Colonic mucosa (tissue), 4 donors: ENCODE results near the gene LRP1B. TPM values are rescaled to one million over a fixed set of nuclear protein-coding genes. Genes with fewer than 3 reads are reported as not detected.

Source experiments
- DNase-seq: peaks from one replicate; pipeline ENCODE4 v3.0.0-alpha.2; 2020
- H3K27ac ChIP-seq: fragments of 200-600 bp; one replicate; pipeline ENCODE4 v1.8.0; 2021
- H3K27me3 ChIP-seq: fragments of 200-600 bp; one replicate; pipeline ENCODE4 v1.8.0; 2021
- H3K36me3 ChIP-seq: fragments of 200-600 bp; one replicate; pipeline ENCODE4 v1.8.0; 2021
- H3K4me1 ChIP-seq: fragments of 200-600 bp; one replicate; pipeline ENCODE4 v1.8.0; 2021; ENCODE audit warnings: mild to moderate bottlenecking
- H3K4me3 ChIP-seq: fragments of 200-600 bp; one replicate; pipeline ENCODE4 v1.8.0; 2021
- H3K9ac ChIP-seq, 2 donors: one replicate each; pipeline ENCODE4 v1.7.0; 2013; ENCODE audit warnings: control low read depth in 2 of 2, low read depth in 2 of 2, low read length in 2 of 2
- H3K9me3 ChIP-seq: fragments of 200-600 bp; one replicate; pipeline ENCODE4 v1.8.0; 2021
- CTCF ChIP-seq: fragments of 200-600 bp; IDR thresholded peaks from one replicate; pipeline ENCODE4 v1.8.0; 2022; ENCODE audit warnings: antibody characterized with exemption, mild to moderate bottlenecking
- intact Hi-C: fragments of 100-400 bp; cut with DNase I; formaldehyde crosslinking; loops from one replicate; pipeline ENCODE4 v1.14.1; 2022
- total RNA-seq, 2 donors: library from RNA; stranded (reverse); fragmentation: NEBNext Ultra II Directional in 1 of 2; extraction: Animal tissue kit (Norgen Biotek cat#: 25700) in 1 of 2; gene quantifications; one replicate each; pipeline ENCODE4 v1.2.1, GENCODE V29; 2021
- donor health status: healthy.
- donor health status: DM: no; HTN: no; CAD: no.
- donor health status: DM: no; HTN: no; CAD: no.

LRP1B gene
- total RNA-seq, 2 donors from 2014 or later: 0.10 to 0.19 TPM

GRCh38 chr2:141930803-141931202 lies 200.0 kb downstream of the LRP1B start:
- no peak for DNase-seq
- no peaks in the 10 kb centered on the region for H3K4me1 ChIP-seq
- H3K9me3 ChIP-seq: no peaks in the 10 kb centered on the region
- no peaks in the 10 kb centered on the region for H3K36me3 ChIP-seq
- no peak overlapping the region for H3K9ac ChIP-seq
- intact Hi-C loops: no loop called here
- H3K4me3 ChIP-seq: no peak overlapping the region
- no peak for TF ChIP-seq CTCF
- no peaks in the 10 kb centered on the region for H3K27me3 ChIP-seq
- H3K27ac ChIP-seq: no peak overlapping the region

GRCh38 chr2:141929331-141930252 lies 201.2 kb downstream of the LRP1B start:
- Histone ChIP-seq H3K4me3 (no peak overlapping the region), H3K9ac (no peak overlapping the region), H3K36me3 (no peaks in the 10 kb centered on the region), H3K27me3 (no peaks in the 10 kb centered on the region), H3K4me1 (no peaks in the 10 kb centered on the region), H3K9me3 (no peaks in the 10 kb centered on the region), H3K27ac (no peak overlapping the region)
- DNase-seq: no peak
- TF ChIP-seq CTCF: no peak
- intact Hi-C loops: no loop called here

- no peak for TF ChIP-seq CTCF
- Histone ChIP-seq H3K4me1 (no peaks in the 10 kb centered on the region), H3K4me3 (no peak overlapping the region), H3K27ac (no peak overlapping the region), H3K27me3 (no peaks in the 10 kb centered on the region), H3K9ac (no peak overlapping the region), H3K36me3 (no peaks in the 10 kb centered on the region), H3K9me3 (no peaks in the 10 kb centered on the region)
- no peak for DNase-seq
- intact Hi-C loops: no loop called here
Measured at GRCh38 chr2:141928476-141928875, 202.3 kb downstream of the LRP1B start.

- Histone ChIP-seq H3K9ac (no peak overlapping the region), H3K9me3 (no peaks in the 10 kb centered on the region), H3K36me3 (no peaks in the 10 kb centered on the region), H3K4me3 (no peak overlapping the region), H3K4me1 (no peaks in the 10 kb centered on the region), H3K27me3 (no peaks in the 10 kb centered on the region), H3K27ac (no peak overlapping the region)
- no peak for DNase-seq
- intact Hi-C loops: no loop called here
- TF ChIP-seq CTCF: no peak
Measured at GRCh38 chr2:141927536-141927935, 203.3 kb downstream of the LRP1B start.

GRCh38 chr2:141925511-141925910 lies 205.3 kb downstream of the LRP1B start:
- TF ChIP-seq CTCF: no peak

More at GRCh38 chr2:141925511-141925910, 205.3 kb downstream of the LRP1B start:
- Histone ChIP-seq H3K27ac (no peak overlapping the region), H3K9ac (no peak overlapping the region), H3K4me1 (no peaks in the 10 kb centered on the region), H3K4me3 (no peak overlapping the region), H3K9me3 (no peaks in the 10 kb centered on the region), H3K36me3 (no peaks in the 10 kb centered on the region), H3K27me3 (no peaks in the 10 kb centered on the region)
- intact Hi-C loops: no loop called here
- no peak for DNase-seq
